Colonic mucosa (tissue), 4 donors: ENCODE measurements around the gene SPTLC3. TPM values are rescaled to one million over a fixed set of nuclear protein-coding genes. Genes with fewer than 3 reads are reported as not detected.

Experiments used
- DNase-seq: peaks from one replicate; pipeline ENCODE4 v3.0.0-alpha.2; 2020
- H3K27ac ChIP-seq: fragments of 200-600 bp; one replicate; pipeline ENCODE4 v1.8.0; 2021
- H3K27me3 ChIP-seq: fragments of 200-600 bp; one replicate; pipeline ENCODE4 v1.8.0; 2021
- H3K36me3 ChIP-seq: fragments of 200-600 bp; one replicate; pipeline ENCODE4 v1.8.0; 2021
- H3K4me1 ChIP-seq: fragments of 200-600 bp; one replicate; pipeline ENCODE4 v1.8.0; 2021; ENCODE audit warnings: mild to moderate bottlenecking
- H3K4me3 ChIP-seq: fragments of 200-600 bp; one replicate; pipeline ENCODE4 v1.8.0; 2021
- H3K9ac ChIP-seq, 2 donors: one replicate each; pipeline ENCODE4 v1.7.0; 2013; ENCODE audit warnings: control low read depth in 2 of 2, low read depth in 2 of 2, low read length in 2 of 2
- H3K9me3 ChIP-seq: fragments of 200-600 bp; one replicate; pipeline ENCODE4 v1.8.0; 2021
- CTCF ChIP-seq: fragments of 200-600 bp; IDR thresholded peaks from one replicate; pipeline ENCODE4 v1.8.0; 2022; ENCODE audit warnings: antibody characterized with exemption, mild to moderate bottlenecking
- intact Hi-C: fragments of 100-400 bp; cut with DNase I; formaldehyde crosslinking; loops from one replicate; pipeline ENCODE4 v1.14.1; 2022
- total RNA-seq, 2 donors: library from RNA; stranded (reverse); fragmentation: NEBNext Ultra II Directional in 1 of 2; extraction: Animal tissue kit (Norgen Biotek cat#: 25700) in 1 of 2; gene quantifications; one replicate each; pipeline ENCODE4 v1.2.1, GENCODE V29; 2021
- donor health status: healthy.
- donor health status: DM: no; HTN: no; CAD: no.
- donor health status: DM: no; HTN: no; CAD: no.

Gene SPTLC3
- total RNA-seq, 2 donors from 2014 or later = 7.0 to 12.5 TPM

DNA sequence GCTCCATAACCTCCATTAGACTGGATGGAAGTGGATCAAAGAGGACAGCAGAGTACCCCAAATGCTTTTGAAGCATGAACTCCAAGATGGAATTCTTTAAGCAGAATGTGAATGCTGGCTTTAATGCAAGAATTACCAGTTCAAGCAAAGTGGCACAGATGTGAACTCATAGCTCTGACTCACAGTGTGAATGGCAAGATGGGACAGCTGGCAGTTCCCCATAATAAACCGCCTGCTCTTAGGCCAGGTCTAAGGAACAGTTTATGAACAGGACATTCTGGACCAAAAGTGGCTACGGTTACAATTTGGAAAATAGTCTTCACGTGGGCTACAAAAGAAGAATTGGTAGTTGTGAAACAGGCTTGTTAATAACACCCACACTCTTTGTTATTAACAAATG lies 76.5 kb downstream of the SPTLC3 start:
- Histone ChIP-seq H3K27me3 (no peaks in the 10 kb centered on the region), H3K36me3 (no peaks in the 10 kb centered on the region), H3K27ac (no peak overlapping the region), H3K4me1 (no peaks in the 10 kb centered on the region), H3K9me3 (no peaks in the 10 kb centered on the region), H3K4me3 (no peak overlapping the region), H3K9ac (no peak overlapping the region)
- intact Hi-C loops = no loop called here
- no peak for TF ChIP-seq CTCF
- DNase-seq = no peak

GRCh38 chr20:13089950-13090469 lies 81.2 kb downstream of the SPTLC3 start:
- no peak for TF ChIP-seq CTCF
- Histone ChIP-seq H3K36me3 (no peaks in the 10 kb centered on the region), H3K4me1 (no peaks in the 10 kb centered on the region), H3K27ac (no peak overlapping the region), H3K9me3 (no peaks in the 10 kb centered on the region), H3K4me3 (no peak overlapping the region), H3K27me3 (no peaks in the 10 kb centered on the region), H3K9ac (no peak overlapping the region)
- intact Hi-C loops = loop anchor here (10.0 kb wide), 1 partner anchor 75 kb away; no protein-coding TSS in a partner anchor
- no peak for DNase-seq

GRCh38 chr20:13092111-13092510 lies 83.3 kb downstream of the SPTLC3 start:
- Histone ChIP-seq H3K27ac (no peak overlapping the region), H3K36me3 (no peaks in the 10 kb centered on the region), H3K27me3 (no peaks in the 10 kb centered on the region), H3K4me1 (no peaks in the 10 kb centered on the region), H3K9me3 (no peaks in the 10 kb centered on the region), H3K4me3 (no peak overlapping the region), H3K9ac (no peak overlapping the region)
- intact Hi-C loops = loop anchor here (10.0 kb wide), 1 partner anchor 77 kb away; no protein-coding TSS in a partner anchor
- no peak for TF ChIP-seq CTCF
- no peak for DNase-seq

DNA sequence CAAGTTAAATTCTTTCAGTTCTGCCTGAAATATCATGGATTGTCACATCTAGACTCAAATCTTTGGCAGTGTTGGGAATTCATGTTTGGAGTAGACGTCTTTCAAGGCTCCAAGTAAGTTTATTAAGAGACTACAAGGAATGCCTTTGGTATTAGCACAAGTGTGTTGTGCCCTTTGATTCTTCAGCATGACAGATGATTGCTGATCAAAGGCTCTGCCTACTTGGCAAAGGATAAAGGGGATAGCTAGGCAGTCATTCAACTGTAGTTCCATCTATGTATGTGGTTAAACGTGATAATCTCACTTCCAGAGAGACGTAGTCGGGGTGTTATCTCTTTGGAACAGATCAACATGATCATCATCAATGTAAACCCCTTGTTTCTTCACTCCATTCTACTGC lies 86.2 kb downstream of the SPTLC3 start:
- Histone ChIP-seq H3K27me3 (no peaks in the 10 kb centered on the region), H3K9ac (no peak overlapping the region), H3K4me1 (no peaks in the 10 kb centered on the region), H3K36me3 (no peaks in the 10 kb centered on the region), H3K9me3 (no peaks in the 10 kb centered on the region), H3K4me3 (no peak overlapping the region), H3K27ac (no peak overlapping the region)
- DNase-seq = no peak
- intact Hi-C loops = loop anchor here (10.0 kb wide), 1 partner anchor 80 kb away; no protein-coding TSS in a partner anchor
- no peak for TF ChIP-seq CTCF

GRCh38 chr20:13098720-13099355 lies 90.1 kb downstream of the SPTLC3 start:
- Histone ChIP-seq H3K4me3 (no peak overlapping the region), H3K9ac (no peak overlapping the region), H3K9me3 (no peaks in the 10 kb centered on the region), H3K27me3 (no peaks in the 10 kb centered on the region), H3K36me3 (no peaks in the 10 kb centered on the region), H3K27ac (no peak overlapping the region), H3K4me1 (no peaks in the 10 kb centered on the region)
- TF ChIP-seq CTCF = no peak
- intact Hi-C loops = loop anchor here (10.0 kb wide), 1 partner anchor 84 kb away; no protein-coding TSS in a partner anchor
- DNase-seq = no peak
